ENCODE measurements around the gene GLIPR1. TPM values are rescaled to one million over a fixed set of nuclear protein-coding genes. Genes with fewer than 3 reads are reported as not detected.
A peak's percentile ranks its signal among the peaks of the same experiment; 100 is the strongest.

The GLIPR1 gene
- total and polyA plus RNA-seq, 10 of the 15 experiments (the other 5 are each of a cell fraction or from before 2014, with no cell fraction given) = 18.2 to 62.6 (median 32.2) TPM

DNA sequence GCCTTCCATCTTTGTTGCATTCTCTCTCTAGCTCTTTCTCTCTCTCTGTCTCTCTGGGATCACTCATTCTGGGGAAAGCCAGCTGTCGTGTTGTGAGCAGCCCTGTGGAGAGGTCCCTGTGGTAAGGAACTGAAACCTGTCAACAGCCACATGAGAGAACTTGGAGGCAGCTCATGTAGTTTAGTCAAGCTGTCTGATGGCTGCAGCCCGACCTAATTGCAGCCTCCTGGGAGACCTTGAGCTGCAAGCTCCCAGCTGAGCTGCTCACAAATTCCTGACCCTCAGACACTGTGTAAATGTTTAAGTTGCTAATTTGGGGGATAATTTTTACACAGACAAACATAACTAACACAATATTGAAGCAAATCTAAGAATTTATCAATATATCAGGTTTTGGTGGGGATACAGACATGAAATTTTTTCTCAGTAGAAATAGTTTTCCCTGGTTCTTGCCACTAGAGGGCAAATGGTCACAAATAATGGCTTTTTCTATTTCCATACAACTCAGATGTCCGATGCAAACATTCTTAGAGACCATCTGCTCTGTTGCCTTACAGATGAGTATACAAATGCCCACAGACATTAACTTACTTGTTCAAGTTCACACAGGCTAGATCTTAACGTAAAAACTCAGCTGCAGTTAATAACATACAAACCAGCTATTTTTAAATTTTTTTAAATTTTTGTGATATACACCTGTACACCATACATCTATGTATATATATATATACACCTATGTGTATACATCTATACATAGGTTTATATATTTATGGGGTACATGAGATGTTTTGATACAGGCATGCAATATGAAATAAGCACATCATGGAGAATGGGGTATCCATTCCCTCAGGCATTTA is 46.3 kb downstream of the GLIPR1 start (continued):
- TF ChIP-seq MYB (IDR thresholded peaks at IDR 0.05; ENCODE audit: borderline replicate concordance, low read depth, low read length) (no peak), STAT1 (conservative IDR thresholded peaks at IDR 0.05) (no peak), RUNX3 (IDR thresholded peaks at IDR 0.05; ENCODE audit: low read length) (peak; percentile 93), SPI1 (IDR thresholded peaks at IDR 0.05; ENCODE audit: borderline replicate concordance, insufficient read depth, low read depth, low read length) (peak; percentile 97), NR2C1 (IDR thresholded peaks at IDR 0.05) (no peak), BMI1 (IDR thresholded peaks at IDR 0.05; ENCODE audit: borderline replicate concordance) (peak; percentile 34; the same call in 1 of the 2 replicates), NR2C2 (IDR thresholded peaks at IDR 0.05; ENCODE audit: borderline replicate concordance, control insufficient read depth, insufficient read length, low read depth) (no peak), BHLHE40 (IDR thresholded peaks at IDR 0.05; ENCODE audit: borderline replicate concordance in 1 of 2, low read depth in 2 of 2, low read length in 1 of 2) (peak in 1 of 2 experiments; percentile 41; a peak in 2 of 4 replicates), DPF2 (IDR thresholded peaks at IDR 0.05) (peak; percentile 83), SUPT20H (IDR thresholded peaks at IDR 0.05; ENCODE audit: borderline replicate concordance, control insufficient read depth, low read depth, low read length) (no peak), JUNB (IDR thresholded peaks at IDR 0.05) (0 out of 2 replicates have a peak, but pooled peaks have one; percentile 26), TCF12 (IDR thresholded peaks at IDR 0.05; ENCODE audit: low read depth, low read length) (peak; percentile 88), RB1 (IDR thresholded peaks at IDR 0.05; ENCODE audit: borderline replicate concordance) (no peak)
- TF ChIP-seq, protein P1, sequence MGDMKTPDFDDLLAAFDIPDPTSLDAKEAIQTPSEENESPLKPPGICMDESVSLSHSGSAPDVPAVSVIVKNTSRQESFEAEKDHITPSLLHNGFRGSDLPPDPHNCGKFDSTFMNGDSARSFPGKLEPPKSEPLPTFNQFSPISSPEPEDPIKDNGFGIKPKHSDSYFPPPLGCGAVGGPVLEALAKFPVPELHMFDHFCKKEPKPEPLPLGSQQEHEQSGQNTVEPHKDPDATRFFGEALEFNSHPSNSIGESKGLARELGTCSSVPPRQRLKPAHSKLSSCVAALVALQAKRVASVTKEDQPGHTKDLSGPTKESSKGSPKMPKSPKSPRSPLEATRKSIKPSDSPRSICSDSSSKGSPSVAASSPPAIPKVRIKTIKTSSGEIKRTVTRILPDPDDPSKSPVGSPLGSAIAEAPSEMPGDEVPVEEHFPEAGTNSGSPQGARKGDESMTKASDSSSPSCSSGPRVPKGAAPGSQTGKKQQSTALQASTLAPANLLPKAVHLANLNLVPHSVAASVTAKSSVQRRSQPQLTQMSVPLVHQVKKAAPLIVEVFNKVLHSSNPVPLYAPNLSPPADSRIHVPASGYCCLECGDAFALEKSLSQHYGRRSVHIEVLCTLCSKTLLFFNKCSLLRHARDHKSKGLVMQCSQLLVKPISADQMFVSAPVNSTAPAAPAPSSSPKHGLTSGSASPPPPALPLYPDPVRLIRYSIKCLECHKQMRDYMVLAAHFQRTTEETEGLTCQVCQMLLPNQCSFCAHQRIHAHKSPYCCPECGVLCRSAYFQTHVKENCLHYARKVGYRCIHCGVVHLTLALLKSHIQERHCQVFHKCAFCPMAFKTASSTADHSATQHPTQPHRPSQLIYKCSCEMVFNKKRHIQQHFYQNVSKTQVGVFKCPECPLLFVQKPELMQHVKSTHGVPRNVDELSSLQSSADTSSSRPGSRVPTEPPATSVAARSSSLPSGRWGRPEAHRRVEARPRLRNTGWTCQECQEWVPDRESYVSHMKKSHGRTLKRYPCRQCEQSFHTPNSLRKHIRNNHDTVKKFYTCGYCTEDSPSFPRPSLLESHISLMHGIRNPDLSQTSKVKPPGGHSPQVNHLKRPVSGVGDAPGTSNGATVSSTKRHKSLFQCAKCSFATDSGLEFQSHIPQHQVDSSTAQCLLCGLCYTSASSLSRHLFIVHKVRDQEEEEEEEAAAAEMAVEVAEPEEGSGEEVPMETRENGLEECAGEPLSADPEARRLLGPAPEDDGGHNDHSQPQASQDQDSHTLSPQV (IDR thresholded peaks at IDR 0.05) = 0 out of 2 replicates have a peak, but pooled peaks have one; percentile 57
- TF ChIP-seq, protein P2, sequence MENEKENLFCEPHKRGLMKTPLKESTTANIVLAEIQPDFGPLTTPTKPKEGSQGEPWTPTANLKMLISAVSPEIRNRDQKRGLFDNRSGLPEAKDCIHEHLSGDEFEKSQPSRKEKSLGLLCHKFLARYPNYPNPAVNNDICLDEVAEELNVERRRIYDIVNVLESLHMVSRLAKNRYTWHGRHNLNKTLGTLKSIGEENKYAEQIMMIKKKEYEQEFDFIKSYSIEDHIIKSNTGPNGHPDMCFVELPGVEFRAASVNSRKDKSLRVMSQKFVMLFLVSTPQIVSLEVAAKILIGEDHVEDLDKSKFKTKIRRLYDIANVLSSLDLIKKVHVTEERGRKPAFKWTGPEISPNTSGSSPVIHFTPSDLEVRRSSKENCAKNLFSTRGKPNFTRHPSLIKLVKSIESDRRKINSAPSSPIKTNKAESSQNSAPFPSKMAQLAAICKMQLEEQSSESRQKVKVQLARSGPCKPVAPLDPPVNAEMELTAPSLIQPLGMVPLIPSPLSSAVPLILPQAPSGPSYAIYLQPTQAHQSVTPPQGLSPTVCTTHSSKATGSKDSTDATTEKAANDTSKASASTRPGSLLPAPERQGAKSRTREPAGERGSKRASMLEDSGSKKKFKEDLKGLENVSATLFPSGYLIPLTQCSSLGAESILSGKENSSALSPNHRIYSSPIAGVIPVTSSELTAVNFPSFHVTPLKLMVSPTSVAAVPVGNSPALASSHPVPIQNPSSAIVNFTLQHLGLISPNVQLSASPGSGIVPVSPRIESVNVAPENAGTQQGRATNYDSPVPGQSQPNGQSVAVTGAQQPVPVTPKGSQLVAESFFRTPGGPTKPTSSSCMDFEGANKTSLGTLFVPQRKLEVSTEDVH (IDR thresholded peaks at IDR 0.05; ENCODE audit: low read depth, partially characterized antibody) = no peak
- TF ChIP-seq, protein P3, sequence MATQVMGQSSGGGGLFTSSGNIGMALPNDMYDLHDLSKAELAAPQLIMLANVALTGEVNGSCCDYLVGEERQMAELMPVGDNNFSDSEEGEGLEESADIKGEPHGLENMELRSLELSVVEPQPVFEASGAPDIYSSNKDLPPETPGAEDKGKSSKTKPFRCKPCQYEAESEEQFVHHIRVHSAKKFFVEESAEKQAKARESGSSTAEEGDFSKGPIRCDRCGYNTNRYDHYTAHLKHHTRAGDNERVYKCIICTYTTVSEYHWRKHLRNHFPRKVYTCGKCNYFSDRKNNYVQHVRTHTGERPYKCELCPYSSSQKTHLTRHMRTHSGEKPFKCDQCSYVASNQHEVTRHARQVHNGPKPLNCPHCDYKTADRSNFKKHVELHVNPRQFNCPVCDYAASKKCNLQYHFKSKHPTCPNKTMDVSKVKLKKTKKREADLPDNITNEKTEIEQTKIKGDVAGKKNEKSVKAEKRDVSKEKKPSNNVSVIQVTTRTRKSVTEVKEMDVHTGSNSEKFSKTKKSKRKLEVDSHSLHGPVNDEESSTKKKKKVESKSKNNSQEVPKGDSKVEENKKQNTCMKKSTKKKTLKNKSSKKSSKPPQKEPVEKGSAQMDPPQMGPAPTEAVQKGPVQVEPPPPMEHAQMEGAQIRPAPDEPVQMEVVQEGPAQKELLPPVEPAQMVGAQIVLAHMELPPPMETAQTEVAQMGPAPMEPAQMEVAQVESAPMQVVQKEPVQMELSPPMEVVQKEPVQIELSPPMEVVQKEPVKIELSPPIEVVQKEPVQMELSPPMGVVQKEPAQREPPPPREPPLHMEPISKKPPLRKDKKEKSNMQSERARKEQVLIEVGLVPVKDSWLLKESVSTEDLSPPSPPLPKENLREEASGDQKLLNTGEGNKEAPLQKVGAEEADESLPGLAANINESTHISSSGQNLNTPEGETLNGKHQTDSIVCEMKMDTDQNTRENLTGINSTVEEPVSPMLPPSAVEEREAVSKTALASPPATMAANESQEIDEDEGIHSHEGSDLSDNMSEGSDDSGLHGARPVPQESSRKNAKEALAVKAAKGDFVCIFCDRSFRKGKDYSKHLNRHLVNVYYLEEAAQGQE (IDR thresholded peaks at IDR 0.05; ENCODE audit: low read depth, low read length) = no peak
- TF ChIP-seq, protein P4, sequence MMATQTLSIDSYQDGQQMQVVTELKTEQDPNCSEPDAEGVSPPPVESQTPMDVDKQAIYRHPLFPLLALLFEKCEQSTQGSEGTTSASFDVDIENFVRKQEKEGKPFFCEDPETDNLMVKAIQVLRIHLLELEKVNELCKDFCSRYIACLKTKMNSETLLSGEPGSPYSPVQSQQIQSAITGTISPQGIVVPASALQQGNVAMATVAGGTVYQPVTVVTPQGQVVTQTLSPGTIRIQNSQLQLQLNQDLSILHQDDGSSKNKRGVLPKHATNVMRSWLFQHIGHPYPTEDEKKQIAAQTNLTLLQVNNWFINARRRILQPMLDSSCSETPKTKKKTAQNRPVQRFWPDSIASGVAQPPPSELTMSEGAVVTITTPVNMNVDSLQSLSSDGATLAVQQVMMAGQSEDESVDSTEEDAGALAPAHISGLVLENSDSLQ (IDR thresholded peaks at IDR 0.05) = peak; percentile 42

Measured in GM12878 (cell line).